KMS-11 (cell line): Measurements from ENCODE around the gene TMEM80.

Source experiments
- H2AFZ ChIP-seq: fragments of 200-600 bp; sonication (generic); 2 replicates; pipeline ENCODE4 v1.6.1; 2016; ENCODE audit warnings: antibody characterized with exemption, mixed run types, low read depth
- H3K27ac ChIP-seq: fragments of 200-600 bp; sonication (generic); 2 replicates; pipeline ENCODE4 v1.6.1; 2016; ENCODE audit warnings: mild to moderate bottlenecking, mixed run types
- H3K27me3 ChIP-seq: fragments of 200-600 bp; sonication (generic); 2 replicates; pipeline ENCODE4 v1.6.1; 2017; ENCODE audit warnings: mild to moderate bottlenecking, low read depth, mixed run types, moderate library complexity; ENCODE audit not compliant: insufficient read depth
- H3K36me3 ChIP-seq: fragments of 200-600 bp; sonication (generic); 2 replicates; pipeline ENCODE4 v1.6.1; 2017; ENCODE audit warnings: mild to moderate bottlenecking, mixed run types; ENCODE audit not compliant: insufficient read depth
- H3K4me1 ChIP-seq: fragments of 200-600 bp; sonication (generic); 2 replicates; pipeline ENCODE4 v1.6.1; 2016; ENCODE audit warnings: mild to moderate bottlenecking, low read depth, mixed run types; ENCODE audit not compliant: poor library complexity, severe bottlenecking
- H3K4me2 ChIP-seq: fragments of 200-600 bp; sonication (generic); 2 replicates; pipeline ENCODE4 v1.7.0; 2016; ENCODE audit warnings: mild to moderate bottlenecking, mixed run types
- H3K4me3 ChIP-seq: fragments of 200-600 bp; sonication (generic); IDR thresholded peaks from 2 replicates; pipeline ENCODE4 v1.6.1; 2017; ENCODE audit warnings: low read depth, low read length, mixed read lengths; ENCODE audit not compliant: insufficient read depth
- H3K79me2 ChIP-seq: fragments of 200-600 bp; sonication (generic); 2 replicates; pipeline ENCODE4 v1.6.1; 2016; ENCODE audit warnings: low read depth, mixed run types; ENCODE audit not compliant: insufficient read depth
- H3K9ac ChIP-seq: fragments of 200-600 bp; sonication (generic); 2 replicates; pipeline ENCODE4 v1.6.1; 2016; ENCODE audit warnings: mild to moderate bottlenecking, mixed run types
- H4K20me1 ChIP-seq: fragments of 200-600 bp; sonication (generic); 2 replicates; pipeline ENCODE4 v1.6.1; 2016; ENCODE audit warnings: mild to moderate bottlenecking, mixed run types; ENCODE audit not compliant: insufficient read depth
- TF ChIP-seq, protein P1 (sequence below): fragments of 200-600 bp; sonication (generic); conservative IDR thresholded peaks from 2 replicates; pipeline ENCODE4 v1.6.1; 2017; ENCODE audit warnings: low read depth, mild to moderate bottlenecking, antibody characterized with exemption, low read length, moderate library complexity, mixed read lengths

TMEM80 gene

DNA sequence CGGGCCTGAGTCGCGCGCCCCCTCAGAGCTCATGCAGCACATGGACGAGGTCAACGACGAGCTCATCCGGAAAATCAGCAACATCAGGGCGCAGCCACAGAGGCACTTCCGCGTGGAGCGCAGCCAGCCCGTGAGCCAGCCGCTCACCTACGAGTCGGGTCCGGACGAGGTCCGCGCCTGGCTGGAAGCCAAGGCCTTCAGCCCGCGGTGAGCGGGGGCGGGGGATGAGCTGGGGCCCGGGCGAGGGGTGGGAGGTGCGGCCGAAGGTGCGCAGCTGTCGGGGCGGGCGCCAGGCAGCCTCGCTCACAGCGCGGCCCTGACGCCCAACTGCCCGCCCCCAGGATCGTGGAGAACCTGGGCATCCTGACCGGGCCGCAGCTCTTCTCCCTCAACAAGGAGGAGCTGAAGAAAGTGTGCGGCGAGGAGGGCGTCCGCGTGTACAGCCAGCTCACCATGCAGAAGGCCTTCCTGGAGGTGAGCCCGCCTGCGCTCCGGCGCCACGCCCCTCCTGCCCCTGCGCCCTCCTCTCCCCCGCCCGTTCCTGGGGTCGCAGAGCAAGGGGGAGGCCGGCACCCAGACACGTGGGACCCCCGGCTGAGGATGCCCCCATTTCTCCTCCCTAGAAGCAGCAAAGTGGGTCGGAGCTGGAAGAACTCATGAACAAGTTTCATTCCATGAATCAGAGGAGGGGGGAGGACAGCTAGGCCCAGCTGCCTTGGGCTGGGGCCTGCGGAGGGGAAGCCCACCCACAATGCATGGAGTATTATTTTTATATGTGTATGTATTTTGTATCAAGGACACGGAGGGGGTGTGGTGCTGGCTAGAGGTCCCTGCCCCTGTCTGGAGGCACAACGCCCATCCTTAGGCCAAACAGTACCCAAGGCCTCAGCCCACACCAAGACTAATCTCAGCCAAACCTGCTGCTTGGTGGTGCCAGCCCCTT, 30.9 kb downstream of the TMEM80 start:
- H3K27me3 ChIP-seq = peaks cover 9% of the 10 kb centered on the region
- peak overlapping the region; percentile 47; the same call in 1 of the 2 replicates for H3K9ac ChIP-seq
- H3K4me2 ChIP-seq = peak overlapping the region; percentile 79
- H2AFZ ChIP-seq = peak overlapping the region; percentile 67
- H4K20me1 ChIP-seq = no peaks in the 10 kb centered on the region
- no peak overlapping the region for H3K27ac ChIP-seq
- no peaks in the 10 kb centered on the region for H3K79me2 ChIP-seq
- no peaks in the 10 kb centered on the region for H3K36me3 ChIP-seq
- H3K4me3 ChIP-seq = no peak overlapping the region
- H3K4me1 ChIP-seq = peaks cover 62% of the 10 kb centered on the region
- TF ChIP-seq, protein P1, sequence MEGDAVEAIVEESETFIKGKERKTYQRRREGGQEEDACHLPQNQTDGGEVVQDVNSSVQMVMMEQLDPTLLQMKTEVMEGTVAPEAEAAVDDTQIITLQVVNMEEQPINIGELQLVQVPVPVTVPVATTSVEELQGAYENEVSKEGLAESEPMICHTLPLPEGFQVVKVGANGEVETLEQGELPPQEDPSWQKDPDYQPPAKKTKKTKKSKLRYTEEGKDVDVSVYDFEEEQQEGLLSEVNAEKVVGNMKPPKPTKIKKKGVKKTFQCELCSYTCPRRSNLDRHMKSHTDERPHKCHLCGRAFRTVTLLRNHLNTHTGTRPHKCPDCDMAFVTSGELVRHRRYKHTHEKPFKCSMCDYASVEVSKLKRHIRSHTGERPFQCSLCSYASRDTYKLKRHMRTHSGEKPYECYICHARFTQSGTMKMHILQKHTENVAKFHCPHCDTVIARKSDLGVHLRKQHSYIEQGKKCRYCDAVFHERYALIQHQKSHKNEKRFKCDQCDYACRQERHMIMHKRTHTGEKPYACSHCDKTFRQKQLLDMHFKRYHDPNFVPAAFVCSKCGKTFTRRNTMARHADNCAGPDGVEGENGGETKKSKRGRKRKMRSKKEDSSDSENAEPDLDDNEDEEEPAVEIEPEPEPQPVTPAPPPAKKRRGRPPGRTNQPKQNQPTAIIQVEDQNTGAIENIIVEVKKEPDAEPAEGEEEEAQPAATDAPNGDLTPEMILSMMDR = no peak

DNA sequence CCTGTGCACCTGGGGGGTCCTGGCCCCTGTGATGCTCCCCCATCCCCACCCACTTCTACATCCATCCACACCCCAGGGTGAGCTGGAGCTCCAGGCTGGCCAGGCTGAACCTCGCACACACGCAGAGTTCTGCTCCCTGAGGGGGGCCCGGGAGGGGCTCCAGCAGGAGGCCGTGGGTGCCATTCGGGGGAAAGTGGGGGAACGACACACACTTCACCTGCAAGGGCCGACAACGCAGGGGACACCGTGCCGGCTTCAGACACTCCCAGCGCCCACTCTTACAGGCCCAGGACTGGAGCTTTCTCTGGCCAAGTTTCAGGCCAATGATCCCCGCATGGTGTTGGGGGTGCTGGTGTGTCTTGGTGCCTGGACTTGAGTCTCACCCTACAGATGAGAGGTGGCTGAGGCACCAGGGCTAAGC, 31.7 kb downstream of the TMEM80 start:
- Histone ChIP-seq H2AFZ (no peak overlapping the region), H3K9ac (no peak overlapping the region), H3K36me3 (no peaks in the 10 kb centered on the region), H3K4me2 (peak overlapping the region; percentile 79), H4K20me1 (no peaks in the 10 kb centered on the region), H3K27ac (no peak overlapping the region), H3K27me3 (peaks cover 4% of the 10 kb centered on the region; the same call in 1 of the 2 replicates), H3K4me3 (no peak overlapping the region), H3K79me2 (no peaks in the 10 kb centered on the region), H3K4me1 (peaks cover 55% of the 10 kb centered on the region)
- TF ChIP-seq, protein P1 = no peak

DNA sequence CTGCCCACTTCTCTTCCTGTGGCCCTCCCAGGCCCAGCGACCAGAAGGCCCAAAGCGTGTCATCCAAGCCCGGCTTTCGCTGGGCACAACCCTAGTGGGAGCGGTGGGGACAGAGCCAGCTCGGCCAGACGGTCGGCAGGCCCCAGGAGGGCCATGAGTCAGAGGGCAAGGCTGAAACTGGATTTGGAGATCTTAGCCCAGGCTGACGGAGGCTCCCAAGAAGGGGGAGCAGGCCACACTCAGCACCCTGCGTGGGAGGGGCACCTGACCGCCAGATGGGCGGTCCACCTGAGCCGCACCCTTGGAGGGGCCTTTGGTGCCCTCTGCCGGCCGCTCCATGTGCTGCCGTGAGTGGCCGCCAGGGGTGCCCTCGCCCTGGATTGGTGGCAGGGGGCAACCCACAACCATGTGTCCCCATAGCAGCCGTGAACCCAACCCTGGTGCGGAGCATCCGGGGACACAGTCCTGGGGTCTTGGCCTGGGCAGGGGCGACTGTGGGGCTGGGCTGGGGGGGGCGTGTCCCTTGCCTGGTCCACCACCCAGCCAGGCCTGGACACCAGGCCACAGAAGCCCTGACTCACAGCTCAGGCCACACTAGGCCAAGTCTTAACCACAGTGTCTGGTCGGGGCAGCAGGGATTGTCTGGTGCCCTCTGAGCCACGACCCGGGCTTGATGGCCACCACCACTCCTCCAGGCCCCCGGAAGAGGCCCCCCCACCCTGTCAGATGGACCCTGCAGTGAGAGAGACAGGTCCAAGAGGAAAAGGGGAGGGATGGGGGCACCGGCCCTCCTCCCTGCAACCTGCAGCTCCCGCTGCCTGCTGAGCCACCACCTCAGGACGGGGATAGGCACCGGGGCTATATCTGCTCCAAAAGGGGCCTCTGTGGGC, 32.5 kb downstream of the TMEM80 start:
- no peaks in the 10 kb centered on the region for H4K20me1 ChIP-seq
- H3K4me1 ChIP-seq = peaks cover 49% of the 10 kb centered on the region
- TF ChIP-seq, protein P1 = peak; percentile 83
- H3K27me3 ChIP-seq = peaks cover 9% of the 10 kb centered on the region; the same call in 1 of the 2 replicates
- H3K4me2 ChIP-seq = no peak overlapping the region; the same call in 1 of the 2 replicates
- no peaks in the 10 kb centered on the region for H3K79me2 ChIP-seq
- H3K4me3 ChIP-seq = no peak overlapping the region
- no peaks in the 10 kb centered on the region for H3K36me3 ChIP-seq
- no peak overlapping the region for H3K9ac ChIP-seq
- no peak overlapping the region for H3K27ac ChIP-seq
- H2AFZ ChIP-seq = no peak overlapping the region

DNA sequence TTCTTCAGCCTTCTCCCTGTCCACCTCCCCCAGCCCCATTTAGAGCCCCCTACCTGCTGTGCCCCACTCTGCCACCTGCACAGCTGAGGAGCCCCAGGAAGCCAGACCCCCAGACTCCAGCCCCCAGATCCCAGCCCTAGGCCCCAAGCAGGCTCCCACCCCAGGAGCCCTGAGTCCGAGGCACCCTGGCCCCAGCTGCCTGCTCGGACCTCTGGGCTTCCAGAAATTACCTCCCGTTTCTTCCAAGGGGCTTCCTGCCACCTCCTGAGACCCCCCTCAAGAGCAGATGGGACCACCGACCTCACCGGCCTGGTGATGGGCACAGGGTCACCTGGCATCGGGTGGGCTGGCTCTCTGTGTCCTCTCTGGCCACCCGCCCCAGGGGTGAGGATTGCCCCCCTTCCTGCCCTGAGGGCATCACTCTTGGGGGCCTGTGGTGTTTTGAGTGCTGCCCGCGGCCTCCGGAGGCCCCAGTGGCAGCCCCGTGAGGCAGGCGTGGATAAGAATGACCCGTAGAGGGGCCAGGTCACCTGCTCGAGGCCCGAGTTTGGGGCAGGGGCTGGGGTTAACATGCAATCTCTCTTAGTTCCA, 33.4 kb downstream of the TMEM80 start:
- H3K79me2 ChIP-seq = no peaks in the 10 kb centered on the region
- peaks cover 40% of the 10 kb centered on the region for H3K4me1 ChIP-seq
- H3K4me2 ChIP-seq = no peak overlapping the region
- H3K9ac ChIP-seq = no peak overlapping the region
- H3K27ac ChIP-seq = no peak overlapping the region
- H3K27me3 ChIP-seq = peaks cover 16% of the 10 kb centered on the region; the same call in 1 of the 2 replicates
- TF ChIP-seq, protein P1 = no peak
- no peak overlapping the region for H2AFZ ChIP-seq
- H4K20me1 ChIP-seq = no peaks in the 10 kb centered on the region
- H3K4me3 ChIP-seq = no peak overlapping the region
- no peaks in the 10 kb centered on the region for H3K36me3 ChIP-seq
